ENCODE results near the gene EYA2.

EYA2 gene

DNA sequence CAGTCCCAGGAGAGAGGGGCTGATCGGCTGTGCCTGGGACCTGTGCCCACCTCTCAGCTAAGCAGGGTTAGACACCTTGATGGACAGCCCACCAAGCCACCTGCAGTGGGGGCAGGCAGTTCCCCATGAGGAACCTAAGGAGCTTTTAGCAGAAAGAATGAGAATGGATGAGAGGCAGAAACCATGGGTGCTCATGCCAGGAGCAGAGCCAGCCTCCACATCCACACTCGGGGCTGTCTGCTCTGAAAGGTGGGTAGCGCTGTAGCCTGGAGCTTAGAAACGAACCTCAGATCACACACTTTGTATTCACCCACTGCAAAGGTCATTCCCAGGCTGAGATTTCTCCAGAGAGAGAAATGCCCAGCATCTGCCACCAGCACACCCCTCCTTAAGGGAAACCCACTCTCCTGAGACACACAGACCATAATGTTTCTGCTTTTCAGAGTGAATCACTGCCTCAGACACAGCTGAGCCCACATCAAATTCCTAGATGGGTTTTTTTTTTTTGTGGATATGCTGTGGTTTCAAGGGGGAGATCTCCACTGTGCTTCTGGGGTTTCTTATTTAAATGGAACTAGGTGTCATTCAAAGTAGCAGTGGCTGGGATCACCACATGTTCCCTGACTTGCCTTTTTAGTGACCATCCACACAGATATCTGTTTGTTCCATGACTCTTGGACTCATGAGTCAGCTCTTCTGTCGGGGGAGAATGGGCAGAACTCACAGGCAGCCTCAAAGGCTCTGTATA, 218.9 kb downstream of the EYA2 start:
- no peak for DNase-seq (ENCODE audit: low read depth, low spot score)
- H3K4me3 ChIP-seq (ENCODE audit: low read length) = no peak overlapping the region

DNA sequence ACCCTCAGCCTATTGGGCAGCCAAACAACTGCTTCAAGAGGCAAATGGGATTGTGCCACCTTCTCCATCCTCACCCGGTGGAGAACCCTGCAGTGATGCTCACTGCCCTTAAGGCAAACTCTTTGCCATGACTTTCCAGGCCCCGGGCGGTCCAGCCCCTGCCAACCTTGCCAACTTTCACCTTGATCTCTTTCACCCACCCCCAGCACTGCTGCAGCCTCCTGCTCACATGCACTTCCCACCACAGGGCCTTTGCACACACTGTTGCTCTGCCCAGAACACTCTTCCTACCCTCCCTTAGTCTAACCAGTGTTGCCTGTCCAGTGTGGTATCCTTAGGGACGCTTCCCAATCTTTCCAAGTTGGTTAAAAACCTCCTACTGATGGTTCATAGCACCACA, 221.1 kb downstream of the EYA2 start:
- no peak overlapping the region for H3K4me3 ChIP-seq (ENCODE audit: low read length)

DNA sequence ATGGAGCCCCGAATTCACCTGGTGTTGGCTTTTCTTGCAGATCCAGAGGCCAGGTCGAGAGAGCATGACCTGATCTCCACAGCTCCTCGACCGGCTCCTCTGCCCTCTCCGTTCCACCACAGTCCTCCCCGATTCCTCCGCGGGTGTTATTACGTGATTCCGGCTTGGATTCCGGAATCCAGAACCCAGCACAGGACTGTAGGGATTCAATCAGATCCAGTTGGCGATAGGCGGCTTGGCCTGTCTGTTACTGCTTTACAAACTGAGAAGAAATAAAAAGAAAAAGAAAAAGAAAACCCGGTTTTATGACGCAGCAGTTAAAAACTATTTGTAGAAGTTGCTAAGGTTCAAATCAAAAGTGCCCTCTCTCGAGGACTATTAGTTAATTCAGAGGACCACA, 222.7 kb downstream of the EYA2 start:
- H3K4me3 ChIP-seq (ENCODE audit: low read length) = no peak overlapping the region
- no peak for DNase-seq (ENCODE audit: low read depth, low spot score)

More for the DNA sequence above, 221.1 kb downstream of the EYA2 start:
- no peak for DNase-seq (ENCODE audit: low read depth, low spot score)

- H3K4me3 ChIP-seq (ENCODE audit: low read length) = no peak overlapping the region
- no peak for DNase-seq (ENCODE audit: low read depth, low spot score)
Observed at GRCh38 chr20:47117773-47118172, 223.1 kb downstream of the EYA2 start.

- H3K4me3 ChIP-seq (ENCODE audit: low read length) = no peak overlapping the region
- no peak for DNase-seq (ENCODE audit: low read depth, low spot score)
Observed at GRCh38 chr20:47118206-47118605, 223.6 kb downstream of the EYA2 start.

GRCh38 chr20:47118641-47119040, 224.0 kb downstream of the EYA2 start:
- no peak for DNase-seq (ENCODE audit: low read depth, low spot score)
- no peak overlapping the region for H3K4me3 ChIP-seq (ENCODE audit: low read length)

GRCh38 chr20:47120346-47120936, 225.8 kb downstream of the EYA2 start:
- no peak overlapping the region for H3K4me3 ChIP-seq (ENCODE audit: low read length)
- DNase-seq (ENCODE audit: low read depth, low spot score) = no peak

GRCh38 chr20:47122560-47122959, 227.9 kb downstream of the EYA2 start:
- no peak for DNase-seq (ENCODE audit: low read depth, low spot score)
- H3K4me3 ChIP-seq (ENCODE audit: low read length) = no peak overlapping the region

DNA sequence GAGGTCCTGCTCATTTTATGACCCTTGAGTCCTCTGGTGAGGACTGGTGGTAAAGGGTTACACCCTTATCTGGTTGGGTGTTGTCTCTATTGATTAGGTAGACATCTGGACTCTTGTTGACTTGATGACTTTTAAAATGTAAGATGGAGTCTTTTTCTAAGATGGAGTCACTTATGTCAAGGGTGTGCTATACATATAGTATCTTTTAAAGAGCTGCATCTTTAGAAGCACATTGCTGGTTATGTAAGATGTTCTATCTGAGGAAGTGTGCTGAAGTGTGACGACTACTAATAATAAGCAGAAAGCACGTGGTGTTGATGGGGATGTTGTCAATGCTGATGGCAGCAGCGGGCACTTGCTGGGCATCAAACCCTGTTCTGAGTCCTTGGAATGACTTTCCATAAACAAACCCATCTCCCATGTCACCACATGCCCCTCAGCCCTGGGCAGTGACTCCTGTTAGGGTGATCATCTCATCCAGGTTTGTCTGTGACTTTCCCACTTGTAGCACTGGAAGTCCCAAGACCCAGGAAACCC, 229.6 kb downstream of the EYA2 start:
- DNase-seq (ENCODE audit: low read depth, low spot score) = no peak
- no peak overlapping the region for H3K4me3 ChIP-seq (ENCODE audit: low read length)

- no peak overlapping the region for H3K4me3 ChIP-seq (ENCODE audit: low read length)
- DNase-seq (ENCODE audit: low read depth, low spot score) = no peak
Observed at GRCh38 chr20:47125508-47125757, 230.8 kb downstream of the EYA2 start.

- no peak overlapping the region for H3K4me3 ChIP-seq (ENCODE audit: low read length)
- DNase-seq (ENCODE audit: low read depth, low spot score) = no peak
Observed at GRCh38 chr20:47125758-47126591, 231.3 kb downstream of the EYA2 start.

GRCh38 chr20:47126709-47127108, 232.1 kb downstream of the EYA2 start:
- DNase-seq (ENCODE audit: low read depth, low spot score) = no peak
- no peak overlapping the region for H3K4me3 ChIP-seq (ENCODE audit: low read length)

DNA sequence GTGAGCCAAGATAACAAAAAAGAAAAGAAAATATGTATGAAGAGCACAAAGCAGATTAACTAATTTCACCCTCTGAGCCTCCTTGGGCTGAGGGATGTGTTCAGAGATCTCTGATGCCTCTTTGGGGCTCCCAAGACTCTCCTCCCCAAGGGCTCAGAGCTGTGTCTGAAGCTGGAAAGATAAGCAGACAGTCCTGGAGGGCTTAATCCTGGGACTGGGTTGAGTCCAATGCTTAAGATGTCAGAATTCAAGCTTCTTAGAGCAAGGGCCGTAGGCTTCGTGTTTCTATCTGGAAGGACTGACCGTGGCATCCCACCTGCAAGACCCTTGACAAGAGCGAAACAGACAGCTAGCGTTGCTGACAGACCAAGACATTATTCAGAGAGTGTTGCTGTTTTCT, 232.9 kb downstream of the EYA2 start:
- H3K4me3 ChIP-seq (ENCODE audit: low read length) = no peak overlapping the region
- no peak for DNase-seq (ENCODE audit: low read depth, low spot score)

- no peak for DNase-seq (ENCODE audit: low read depth, low spot score)
Observed at GRCh38 chr20:47127999-47128398, 233.4 kb downstream of the EYA2 start.

DNA sequence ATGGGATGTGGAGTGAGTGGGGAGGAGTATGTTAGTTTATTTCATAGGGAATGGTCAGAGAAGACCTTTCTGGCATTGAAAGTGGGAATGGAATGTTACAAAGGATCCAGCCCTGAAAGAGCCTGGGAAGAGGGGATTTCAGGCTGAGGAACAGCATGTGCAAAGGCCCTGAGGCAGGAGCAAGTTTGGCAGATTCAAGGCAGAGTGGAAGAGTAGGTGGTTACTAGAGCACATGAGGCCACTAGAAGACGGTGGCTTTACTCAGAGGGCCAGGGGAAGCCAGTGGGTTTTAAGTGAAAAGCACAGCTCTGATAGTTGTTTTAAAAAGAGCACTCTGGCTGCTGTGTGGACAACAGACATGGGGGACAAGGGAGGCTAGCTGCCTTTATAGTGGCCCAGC, 234.7 kb downstream of the EYA2 start:
- no peak overlapping the region for H3K4me3 ChIP-seq (ENCODE audit: low read length)
- DNase-seq (ENCODE audit: low read depth, low spot score) = no peak

More at GRCh38 chr20:47127999-47128398, 233.4 kb downstream of the EYA2 start:
- no peak overlapping the region for H3K4me3 ChIP-seq (ENCODE audit: low read length)

- no peak overlapping the region for H3K4me3 ChIP-seq (ENCODE audit: low read length)
- no peak for DNase-seq (ENCODE audit: low read depth, low spot score)
Observed at GRCh38 chr20:47133809-47134456, 239.3 kb downstream of the EYA2 start.

- H3K4me3 ChIP-seq (ENCODE audit: low read length) = no peak overlapping the region
- DNase-seq (ENCODE audit: low read depth, low spot score) = no peak
Observed at GRCh38 chr20:47136782-47137181, 242.1 kb downstream of the EYA2 start.

DNA sequence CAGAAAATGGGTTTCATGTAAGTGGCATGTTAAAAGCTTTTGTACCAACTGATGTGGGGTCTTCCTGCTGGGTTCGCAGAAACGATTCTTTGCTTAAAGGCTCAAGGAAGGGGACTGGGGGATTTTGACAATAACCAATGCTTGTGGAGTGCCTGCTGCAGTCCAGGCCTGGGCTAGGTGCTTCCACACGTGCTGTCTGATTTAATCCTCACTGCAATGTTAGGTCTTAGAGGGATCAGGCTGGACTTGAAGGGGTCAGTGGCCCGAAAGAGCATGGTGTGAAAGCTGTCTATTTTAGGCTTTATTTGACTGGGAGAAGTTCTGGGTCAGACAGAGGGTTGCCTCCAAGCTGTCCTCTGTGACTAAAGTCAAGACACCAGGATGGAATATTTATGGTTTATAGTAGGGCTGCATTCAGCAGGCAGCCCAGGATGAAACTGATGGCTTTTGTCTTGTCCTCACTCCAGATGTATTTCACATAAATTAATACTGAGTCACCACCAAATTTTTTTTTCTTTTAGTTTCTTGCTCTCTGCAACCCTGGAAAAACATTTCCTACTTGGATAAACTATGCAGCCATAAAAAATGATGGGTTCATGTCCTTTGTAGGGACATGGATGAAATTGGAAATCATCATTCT, 242.7 kb downstream of the EYA2 start:
- H3K4me3 ChIP-seq (ENCODE audit: low read length) = no peak overlapping the region
- DNase-seq (ENCODE audit: low read depth, low spot score) = no peak

- no peak for DNase-seq (ENCODE audit: low read depth, low spot score)
- no peak overlapping the region for H3K4me3 ChIP-seq (ENCODE audit: low read length)
Observed at GRCh38 chr20:47139934-47140535, 245.4 kb downstream of the EYA2 start.
